OCI-LY7 (cell line): Measurements from ENCODE around the gene B3GLCT.

Experiments
- CTCF ChIP-seq: fragments of 200-600 bp; sonication (generic); conservative IDR thresholded peaks from 2 replicates; pipeline ENCODE4 v1.5.1; 2014; ENCODE audit warnings: mild to moderate bottlenecking, antibody characterized with exemption, low read length, moderate library complexity, mixed read lengths
- EZH2phosphoT487 ChIP-seq: fragments of 200-600 bp; sonication (generic); IDR thresholded peaks from 2 replicates; pipeline ENCODE4 v1.6.1; 2018; ENCODE audit warnings: low read depth, borderline replicate concordance, mild to moderate bottlenecking, mixed run types, antibody characterized with exemption, low read length, moderate library complexity, mixed read lengths

- no peak for TF ChIP-seq CTCF
- no peak for TF ChIP-seq EZH2phosphoT487
Measured at GRCh38 chr13:31310356-31310755, 110.6 kb downstream of the B3GLCT start.
